HepG2 (cell line): ENCODE measurements around the gene EEF2. TPM values are rescaled to one million over a fixed set of nuclear protein-coding genes. Genes with fewer than 3 reads are reported as not detected.
A peak's percentile ranks its signal among the peaks of the same experiment; 100 is the strongest.

Experiments
- ATRX ChIP-seq: sonication (generic); formaldehyde crosslinking; IDR thresholded peaks from 2 replicates; pipeline ENCODE4 v1.4.0; 2020; ENCODE audit warnings: missing genetic modification reagents, borderline replicate concordance
- HDAC2 ChIP-seq: sonication (generic); formaldehyde crosslinking; IDR thresholded peaks from 2 replicates; pipeline ENCODE4 v1.4.0; 2020; ENCODE audit warnings: missing genetic modification reagents
- JUNB ChIP-seq: sonication (generic); formaldehyde crosslinking; IDR thresholded peaks from 2 replicates; pipeline ENCODE4 v1.8.0; 2022; ENCODE audit warnings: missing genetic modification reagents, mild to moderate bottlenecking, borderline replicate concordance
- KLF12 ChIP-seq: sonication (generic); formaldehyde crosslinking; IDR thresholded peaks from 2 replicates; pipeline ENCODE4 v1.4.0; 2020; ENCODE audit warnings: missing genetic modification reagents, borderline replicate concordance
- MTA1 ChIP-seq: sonication (generic); formaldehyde crosslinking; IDR thresholded peaks from 2 replicates; pipeline ENCODE4 v1.4.0; 2020; ENCODE audit warnings: missing genetic modification reagents, mild to moderate bottlenecking, borderline replicate concordance
- MTERF4 ChIP-seq: sonication (generic); formaldehyde crosslinking; IDR thresholded peaks from 2 replicates; pipeline ENCODE4 v1.8.0; 2023; ENCODE audit warnings: mild to moderate bottlenecking, missing genetic modification reagents
- ZFP1 ChIP-seq: IDR thresholded peaks from 2 replicates; pipeline ENCODE4 v1.6.1; 2016
- ZNF142 ChIP-seq: sonication (generic); formaldehyde crosslinking; IDR thresholded peaks from 2 replicates; pipeline ENCODE4 v1.4.0; 2020; ENCODE audit warnings: missing genetic modification reagents
- ZNF563 ChIP-seq: sonication (generic); formaldehyde crosslinking; IDR thresholded peaks from 2 replicates; pipeline ENCODE4 v1.8.0; 2022; ENCODE audit warnings: mild to moderate bottlenecking, moderate library complexity, missing genetic modification reagents
- polyA plus RNA-seq, 8 experiments: library from polyadenylated mRNA; depleted of rRNA in 3 of 8; stranded (reverse) in 7 of 8; unstranded in 1 of 8; fragments of >200 nt; fragmentation: Illumina TruSeq in 4 of 8; extraction: Trizol in 4 of 8; gene quantifications; 2 replicates each; pipeline versions ENCODE4 v1.2.1 to v1.2.3, GENCODE V29; 2011 to 2016; ENCODE audit warnings: low read depth in 4 of 8, missing spikeins in 1 of 8, mixed read lengths in 1 of 8; ENCODE audit not compliant: insufficient read depth in 1 of 8
- total RNA-seq, 5 experiments: library from RNA; depleted of rRNA; stranded (reverse); fragments of >200 nt; fragmentation: Illumina TruSeq; extraction: Trizol; gene quantifications; 2 replicates each; pipeline ENCODE4 v1.2.3, GENCODE V29; 2016; ENCODE audit warnings: low read depth in 1 of 5
- TF ChIP-seq, protein P1 (sequence below), 2 experiments: fragments of 450-650 bp in 1 of 2; sonication (generic) in 1 of 2; formaldehyde crosslinking; IDR thresholded peaks; 2 replicates each; pipeline versions ENCODE4 v1.5.0 to v1.8.0; 2020 to 2022; ENCODE audit warnings: mild to moderate bottlenecking in 1 of 2, missing genetic modification reagents in 1 of 2
- TF ChIP-seq, protein P2 (sequence below): sonication (generic); formaldehyde crosslinking; IDR thresholded peaks from 2 replicates; pipeline ENCODE4 v1.4.0; 2020; ENCODE audit warnings: mild to moderate bottlenecking, missing genetic modification reagents

Gene EEF2
- total and polyA plus RNA-seq, 2 of the 13 experiments (the other 11 are each of a cell fraction or from before 2014, with no cell fraction given), result 1,441 to 1,777 TPM

GRCh38 chr19:3981736-3982681, 3.3 kb downstream of the EEF2 start (continued):
- no peak for TF ChIP-seq ATRX
- TF ChIP-seq MTA1, result no peak
- TF ChIP-seq, protein P1, sequence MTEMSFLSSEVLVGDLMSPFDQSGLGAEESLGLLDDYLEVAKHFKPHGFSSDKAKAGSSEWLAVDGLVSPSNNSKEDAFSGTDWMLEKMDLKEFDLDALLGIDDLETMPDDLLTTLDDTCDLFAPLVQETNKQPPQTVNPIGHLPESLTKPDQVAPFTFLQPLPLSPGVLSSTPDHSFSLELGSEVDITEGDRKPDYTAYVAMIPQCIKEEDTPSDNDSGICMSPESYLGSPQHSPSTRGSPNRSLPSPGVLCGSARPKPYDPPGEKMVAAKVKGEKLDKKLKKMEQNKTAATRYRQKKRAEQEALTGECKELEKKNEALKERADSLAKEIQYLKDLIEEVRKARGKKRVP (CRISPR knock-in tag; IDR thresholded peaks at IDR 0.05), result no peak
- TF ChIP-seq ZNF142 (CRISPR knock-in tag), result 0 out of 2 replicates have a peak, but pooled peaks have one; percentile 2
- TF ChIP-seq ZNF563 (CRISPR knock-in tag), result no peak
- TF ChIP-seq JUNB, result no peak
- TF ChIP-seq, protein P2, sequence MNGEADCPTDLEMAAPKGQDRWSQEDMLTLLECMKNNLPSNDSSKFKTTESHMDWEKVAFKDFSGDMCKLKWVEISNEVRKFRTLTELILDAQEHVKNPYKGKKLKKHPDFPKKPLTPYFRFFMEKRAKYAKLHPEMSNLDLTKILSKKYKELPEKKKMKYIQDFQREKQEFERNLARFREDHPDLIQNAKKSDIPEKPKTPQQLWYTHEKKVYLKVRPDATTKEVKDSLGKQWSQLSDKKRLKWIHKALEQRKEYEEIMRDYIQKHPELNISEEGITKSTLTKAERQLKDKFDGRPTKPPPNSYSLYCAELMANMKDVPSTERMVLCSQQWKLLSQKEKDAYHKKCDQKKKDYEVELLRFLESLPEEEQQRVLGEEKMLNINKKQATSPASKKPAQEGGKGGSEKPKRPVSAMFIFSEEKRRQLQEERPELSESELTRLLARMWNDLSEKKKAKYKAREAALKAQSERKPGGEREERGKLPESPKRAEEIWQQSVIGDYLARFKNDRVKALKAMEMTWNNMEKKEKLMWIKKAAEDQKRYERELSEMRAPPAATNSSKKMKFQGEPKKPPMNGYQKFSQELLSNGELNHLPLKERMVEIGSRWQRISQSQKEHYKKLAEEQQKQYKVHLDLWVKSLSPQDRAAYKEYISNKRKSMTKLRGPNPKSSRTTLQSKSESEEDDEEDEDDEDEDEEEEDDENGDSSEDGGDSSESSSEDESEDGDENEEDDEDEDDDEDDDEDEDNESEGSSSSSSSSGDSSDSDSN (CRISPR knock-in tag), result 0 out of 2 replicates have a peak, but pooled peaks have one; percentile 3
- TF ChIP-seq ZFP1 (CRISPR knock-in tag), result no peak
- TF ChIP-seq HDAC2 (CRISPR knock-in tag), result no peak
- TF ChIP-seq KLF12 (CRISPR knock-in tag), result no peak
- no peak for TF ChIP-seq MTERF4 (CRISPR knock-in tag)
